Epithelial cell of esophagus (primary cell): ENCODE data around the gene MBL2.

Source experiments
- DNase-seq: peaks from one replicate; pipeline ENCODE4 v3.0.0; 2010; ENCODE audit warnings: low read depth
- H3K4me3 ChIP-seq: 2 replicates; pipeline ENCODE4 v1.5.1; 2011; ENCODE audit warnings: mild to moderate bottlenecking, low read length, control low read depth
- CTCF ChIP-seq: IDR thresholded peaks from 2 replicates; pipeline ENCODE4 v1.5.1; 2011; ENCODE audit warnings: low read depth, mild to moderate bottlenecking, low read length, control low read depth, inconsistent platforms; ENCODE audit not compliant: insufficient read depth; ENCODE audit errors: missing control alignments

Gene MBL2

GRCh38 chr10:52805414-52806285, 33.1 kb upstream of the MBL2 start:
- no peak for TF ChIP-seq CTCF
- no peak for DNase-seq
- H3K4me3 ChIP-seq = no peak overlapping the region

GRCh38 chr10:52801947-52802346, 29.4 kb upstream of the MBL2 start:
- no peak overlapping the region for H3K4me3 ChIP-seq
- peak; percentile 77 for DNase-seq
- TF ChIP-seq CTCF = no peak

GRCh38 chr10:52786098-52786497, 13.5 kb upstream of the MBL2 start:
- no peak for DNase-seq
- H3K4me3 ChIP-seq = no peak overlapping the region
- no peak for TF ChIP-seq CTCF

DNA sequence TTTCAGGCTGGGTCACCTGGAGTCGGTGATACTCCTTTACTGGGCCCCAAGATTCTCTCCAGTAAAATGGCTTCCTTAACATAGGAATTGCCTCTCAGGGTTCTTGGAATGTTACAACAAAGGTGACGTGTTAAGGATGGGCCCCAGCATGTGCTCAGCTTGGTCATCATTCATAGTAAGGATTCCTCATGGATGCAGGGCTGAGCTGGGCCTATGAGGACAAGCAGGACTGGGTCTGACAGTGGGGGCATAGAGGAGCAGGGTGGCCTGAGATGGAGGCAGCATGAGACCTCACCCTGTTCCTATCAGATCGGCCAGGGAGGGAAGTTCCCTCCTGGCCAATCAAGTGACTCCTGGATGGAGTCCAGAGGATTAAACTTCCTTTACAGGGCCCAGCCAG, 12.8 kb upstream of the MBL2 start:
- DNase-seq = peak; percentile 55
- TF ChIP-seq CTCF = no peak
- no peak overlapping the region for H3K4me3 ChIP-seq

GRCh38 chr10:52783726-52784125, 11.1 kb upstream of the MBL2 start:
- no peak for TF ChIP-seq CTCF
- no peak overlapping the region for H3K4me3 ChIP-seq
- DNase-seq = peak; percentile 46

GRCh38 chr10:52782554-52782953, 10.0 kb upstream of the MBL2 start:
- DNase-seq = no peak
- no peak for TF ChIP-seq CTCF
- H3K4me3 ChIP-seq = no peak overlapping the region
